B cell (primary cell): ENCODE results near the gene SPEG. TPM values are rescaled to one million over a fixed set of nuclear protein-coding genes. Genes with fewer than 3 reads are reported as not detected.
A peak's percentile ranks its signal among the peaks of the same experiment; 100 is the strongest.

Experiments used
- ATAC-seq: fragments of 200-7000 bp; cut with Tn5 transposase; one replicate; pipeline ENCODE4 v1.10.0; 2021; ENCODE audit warnings: low read depth, mild to moderate bottlenecking, moderate number of reproducible peaks, moderate library complexity
- CTCF ChIA-PET: fragments of 350-600 bp; sonication (Branson Sonifier 250); formaldehyde crosslinking; loops from one replicate; lab custom pipeline; 2021; ENCODE audit warnings: antibody characterized with exemption, inconsistent platforms; lab: Charles Lee
- POLR2A ChIA-PET: fragments of 350-600 bp; sonication (Branson Sonifier 250); formaldehyde crosslinking; loops from one replicate; lab custom pipeline; 2021; ENCODE audit warnings: antibody characterized with exemption; lab: Charles Lee
- DNase-seq: peaks from one replicate; pipeline ENCODE4 v3.0.0; 2013
- H2AFZ ChIP-seq: 2 replicates; pipeline ENCODE4 v1.6.1; 2012; ENCODE audit warnings: mild to moderate bottlenecking, low read depth, low read length; ENCODE audit not compliant: insufficient read depth, poor library complexity, severe bottlenecking
- H3K27ac ChIP-seq, 2 donors: 1 replicate in 1 of 2; 2 replicates in 1 of 2; pipeline ENCODE4 v1.5.1; 2012 to 2013; ENCODE audit warnings: low read length in 2 of 2, mild to moderate bottlenecking in 2 of 2, moderate library complexity in 1 of 2
- H3K27me3 ChIP-seq, 4 experiments: fragments of 200-600 bp in 1 of 4; sonication (generic) in 1 of 4; replicated peaks in 1 of 4; 1 replicate in 2 of 4; 2 replicates in 2 of 4; pipeline versions ENCODE4 v1.6.1 to v1.7.0; 2013 to 2016; ENCODE audit warnings: low read length in 3 of 4, mild to moderate bottlenecking in 2 of 4, mixed read lengths in 1 of 4, moderate library complexity in 1 of 4; ENCODE audit not compliant: insufficient read depth in 4 of 4, control insufficient read depth in 3 of 4; ENCODE audit errors: control extremely low read depth in 1 of 4
- H3K36me3 ChIP-seq, 2 experiments: replicated peaks in 1 of 2; 1 replicate in 1 of 2; 2 replicates in 1 of 2; pipeline versions ENCODE4 v1.6.1 to v1.7.1; 2013; ENCODE audit warnings: low read length in 1 of 2; ENCODE audit not compliant: insufficient read depth in 2 of 2, control insufficient read depth in 1 of 2; ENCODE audit errors: control extremely low read depth in 1 of 2, extremely low read depth in 1 of 2
- H3K4me1 ChIP-seq, 2 donors: fragments of 200-600 bp in 1 of 2; sonication (generic) in 1 of 2; 1 replicate in 1 of 2; 2 replicates in 1 of 2; pipeline versions ENCODE4 v1.5.1 to v1.6.1; 2013 to 2017; ENCODE audit warnings: low read length in 2 of 2; ENCODE audit not compliant: control insufficient read depth in 2 of 2, insufficient read depth in 2 of 2
- H3K4me2 ChIP-seq: replicated peaks from 2 replicates; pipeline ENCODE3; 2012; ENCODE audit warnings: mild to moderate bottlenecking, low read depth, low read length; ENCODE audit not compliant: poor library complexity, severe bottlenecking
- H3K4me3 ChIP-seq, 5 experiments: fragments of 200-600 bp in 1 of 5; sonication (generic) in 1 of 5; 1 replicate in 3 of 5; 2 replicates in 2 of 5; pipeline versions ENCODE4 v1.5.1 to v1.7.0; 2011 to 2016; ENCODE audit warnings: low read length in 4 of 5, mild to moderate bottlenecking in 4 of 5, low read depth in 2 of 5, control low read depth in 1 of 5, moderate library complexity in 1 of 5; ENCODE audit not compliant: insufficient read depth in 1 of 5; ENCODE audit errors: control extremely low read depth in 1 of 5, extremely low read depth in 1 of 5
- H3K79me2 ChIP-seq: fragments of 200-600 bp; sonication (generic); one replicate; pipeline ENCODE4 v1.6.0; 2016; ENCODE audit warnings: low read length; ENCODE audit not compliant: control insufficient read depth, insufficient read depth
- H3K9ac ChIP-seq: fragments of 200-600 bp; sonication (generic); 2 replicates; pipeline ENCODE4 v1.6.1; 2017; ENCODE audit warnings: mild to moderate bottlenecking, low read length, moderate library complexity
- H3K9me3 ChIP-seq, 3 donors: one replicate each; pipeline versions ENCODE4 v1.6.1 to v1.7.1; 2013; ENCODE audit warnings: low read length in 2 of 3; ENCODE audit not compliant: control insufficient read depth in 2 of 3, insufficient read depth in 1 of 3; ENCODE audit errors: control extremely low read depth in 1 of 3
- H4K20me1 ChIP-seq: 2 replicates; pipeline ENCODE4 v1.6.0; 2012; ENCODE audit warnings: mild to moderate bottlenecking, low read length; ENCODE audit not compliant: insufficient read depth, control insufficient read depth, poor library complexity, severe bottlenecking
- H3K27ac Mint-ChIP-seq: one replicate; pipeline ENCODE4 v1.8.0; 2021; ENCODE audit warnings: mixed read lengths
- H3K27me3 Mint-ChIP-seq: one replicate; pipeline ENCODE4 v1.8.0; 2021; ENCODE audit warnings: mixed read lengths
- H3K4me1 Mint-ChIP-seq: one replicate; pipeline ENCODE4 v1.8.0; 2021; ENCODE audit warnings: mixed read lengths
- H3K4me3 Mint-ChIP-seq: one replicate; pipeline ENCODE4 v1.8.0; 2021; ENCODE audit warnings: mixed read lengths
- H3K9me3 Mint-ChIP-seq: one replicate; pipeline ENCODE4 v1.8.0; 2022; ENCODE audit warnings: mixed read lengths; ENCODE audit not compliant: insufficient read depth
- CTCF ChIP-seq: fragments of 200-600 bp; IDR thresholded peaks from one replicate; pipeline ENCODE4 v1.8.0; 2022; ENCODE audit warnings: antibody characterized with exemption, mild to moderate bottlenecking
- EZH2 ChIP-seq: IDR thresholded peaks from 2 replicates; pipeline ENCODE4 v1.6.1; 2012; ENCODE audit warnings: borderline replicate concordance, low read depth, mild to moderate bottlenecking, moderate library complexity, low read length; ENCODE audit not compliant: insufficient read depth, poor library complexity, severe bottlenecking
- WGBS: methylation state at CpG from one replicate; pipeline ENCODE4 v1.1.5; 2013; ENCODE audit warnings: missing lambda C conversion rate; ENCODE audit not compliant: insufficient coverage; 5-methylcytosine and 5-hydroxymethylcytosine counted together
- intact Hi-C: fragments of 100-400 bp; cut with micrococcal nuclease; formaldehyde crosslinking; loops from one replicate; pipeline ENCODE4 v1.10.0; 2022
- polyA plus RNA-seq: library from polyadenylated mRNA; depleted of rRNA; stranded (reverse); fragments of >200 nt; gene quantifications from 2 replicates; pipeline ENCODE4 v1.2.3, GENCODE V29; 2012
- total RNA-seq, 2 donors: library from RNA; stranded (reverse); fragments of 120-200 nt in 1 of 2; gene quantifications; 1 replicate in 1 of 2; 2 replicates in 1 of 2; pipeline versions ENCODE4 v1.2.3 to v1.2.4, GENCODE V29; 2013 to 2022

SPEG gene
- total and polyA plus RNA-seq, 2 donors (not counting 1 experiment from before 2014, with no cell fraction given) = 0.03 to 0.74 TPM

GRCh38 chr2:219443697-219444023, 9.0 kb downstream of the SPEG start:
- Histone ChIP-seq H3K9ac (no peak overlapping the region), H3K36me3 (no peaks in the 10 kb centered on the region), H3K4me1 (peaks cover 6 to 9% of the 10 kb centered on the region in 2 donors), H3K27ac (no peak overlapping the region), H3K4me3 (no peak overlapping the region), H2AFZ (no peak overlapping the region), H3K9me3 (no peaks in the 10 kb centered on the region), H4K20me1 (no peaks in the 10 kb centered on the region), H3K4me2 (no peak overlapping the region), H3K79me2 (no peaks in the 10 kb centered on the region), H3K27me3 (peaks cover 0 to 40% (median 17%) of the 10 kb centered on the region in 4 experiments)
- H3K27ac Mint-ChIP-seq = no peak overlapping the region
- no peak for TF ChIP-seq EZH2
- no peak for TF ChIP-seq CTCF
- POLR2A ChIA-PET = no interaction called here
- WGBS = 97% methylated on average over 3 of the region's 3 CpGs
- intact Hi-C loops = no loop called here
- CTCF ChIA-PET = no interaction called here
- no peak for ATAC-seq
- H3K27me3 Mint-ChIP-seq = peaks cover 51% of the 10 kb centered on the region
- DNase-seq = no peak
- H3K9me3 Mint-ChIP-seq = no peaks in the 10 kb centered on the region
- H3K4me3 Mint-ChIP-seq = peak overlapping the region; percentile 74
- H3K4me1 Mint-ChIP-seq = peaks cover 17% of the 10 kb centered on the region

DNA sequence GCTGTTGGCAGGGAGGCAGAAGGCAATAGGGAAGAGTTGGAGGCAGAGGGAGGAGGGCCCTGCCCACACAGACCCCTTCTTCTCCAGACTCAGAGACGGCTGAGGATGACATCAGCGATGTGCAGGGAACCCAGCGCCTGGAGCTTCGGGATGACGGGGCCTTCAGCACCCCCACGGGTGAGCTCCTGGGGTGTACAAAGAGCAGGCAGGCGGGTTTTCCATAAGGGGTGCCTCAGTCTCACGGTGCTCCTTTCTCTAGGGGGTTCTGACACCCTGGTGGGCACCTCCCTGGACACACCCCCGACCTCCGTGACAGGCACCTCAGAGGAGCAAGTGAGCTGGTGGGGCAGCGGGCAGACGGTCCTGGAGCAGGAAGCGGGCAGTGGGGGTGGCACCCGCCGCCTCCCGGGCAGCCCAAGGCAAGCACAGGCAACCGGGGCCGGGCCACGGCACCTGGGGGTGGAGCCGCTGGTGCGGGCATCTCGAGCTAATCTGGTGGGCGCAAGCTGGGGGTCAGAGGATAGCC, 10.0 kb downstream of the SPEG start:
- peaks cover 0 to 41% (median 18%) of the 10 kb centered on the region in 4 experiments for H3K27me3 ChIP-seq
- no peak overlapping the region for H3K4me3 Mint-ChIP-seq
- H3K4me2 ChIP-seq = no peak overlapping the region
- no peak overlapping the region for H2AFZ ChIP-seq
- no peak for TF ChIP-seq EZH2
- no peak for TF ChIP-seq CTCF
- WGBS = 91% methylated on average over 23 of the region's 23 CpGs
- no peak overlapping the region for H3K27ac ChIP-seq
- H4K20me1 ChIP-seq = no peaks in the 10 kb centered on the region
- no peak for DNase-seq
- peaks cover 18% of the 10 kb centered on the region for H3K4me1 Mint-ChIP-seq
- intact Hi-C loops = no loop called here
- H3K4me3 ChIP-seq = no peak overlapping the region
- ChIA-PET CTCF (interaction anchor here (1.2 kb wide), 1 partner anchor 15 kb away, joined by 3 read pairs; no protein-coding TSS in a partner anchor), POLR2A (no interaction called here)
- H3K9me3 Mint-ChIP-seq = no peaks in the 10 kb centered on the region
- H3K27me3 Mint-ChIP-seq = peaks cover 55% of the 10 kb centered on the region
- no peaks in the 10 kb centered on the region for H3K9me3 ChIP-seq
- no peak for ATAC-seq
- no peaks in the 10 kb centered on the region for H3K36me3 ChIP-seq
- no peak overlapping the region for H3K9ac ChIP-seq
- no peak overlapping the region for H3K27ac Mint-ChIP-seq
- no peaks in the 10 kb centered on the region for H3K79me2 ChIP-seq
- H3K4me1 ChIP-seq = peaks cover 6 to 16% of the 10 kb centered on the region in 2 donors
